HG02884 (cell line): Measurements from ENCODE around the gene PPL.
"Not testable (repeated sequence)": the region's sequence is repeated elsewhere in the genome, so short reads cannot be mapped to it uniquely, and the experiment has no call there.

Experiments used
- ATAC-seq: cut with Tn5 transposase; IDR thresholded peaks from one replicate; pipeline ENCODE4 v1.9.1; 2021; ENCODE audit warnings: mild to moderate bottlenecking, moderate library complexity; ENCODE audit not compliant: unreplicated experiment

The PPL gene

GRCh38 chr16:4936181-4936990, 562 bp downstream of the PPL start:
- no peak for ATAC-seq

- no peak for ATAC-seq
Measured at GRCh38 chr16:4935241-4935855, 1.6 kb downstream of the PPL start.

- ATAC-seq: no peak
Measured at GRCh38 chr16:4934591-4934990, 2.4 kb downstream of the PPL start.

GRCh38 chr16:4933871-4934395, 3.0 kb downstream of the PPL start:
- ATAC-seq: no peak

- ATAC-seq: no peak
Measured at GRCh38 chr16:4933433-4933832, 3.5 kb downstream of the PPL start.

- ATAC-seq: no peak
Measured at GRCh38 chr16:4931381-4931780, 5.6 kb downstream of the PPL start.

- not testable (repeated sequence) for ATAC-seq
Measured at GRCh38 chr16:4929619-4930018, 7.3 kb downstream of the PPL start.

GRCh38 chr16:4928227-4928626, 8.7 kb downstream of the PPL start:
- no peak for ATAC-seq

GRCh38 chr16:4927661-4928060, 9.3 kb downstream of the PPL start:
- no peak for ATAC-seq

- ATAC-seq: no peak
Measured at GRCh38 chr16:4926928-4927327, 10.0 kb downstream of the PPL start.

GRCh38 chr16:4925791-4926190, 11.2 kb downstream of the PPL start:
- ATAC-seq: no peak

GRCh38 chr16:4925293-4925607, 11.7 kb downstream of the PPL start:
- ATAC-seq: no peak

- ATAC-seq: no peak
Measured at GRCh38 chr16:4924593-4925292, 12.2 kb downstream of the PPL start.

GRCh38 chr16:4923853-4924252, 13.1 kb downstream of the PPL start:
- ATAC-seq: no peak

GRCh38 chr16:4922721-4923342, 14.1 kb downstream of the PPL start:
- ATAC-seq: no peak

- ATAC-seq: no peak
Measured at GRCh38 chr16:4920826-4921225, 16.1 kb downstream of the PPL start.

- ATAC-seq: no peak
Measured at GRCh38 chr16:4918781-4919251, 18.1 kb downstream of the PPL start.

- no peak for ATAC-seq
Measured at GRCh38 chr16:4917117-4917516, 19.8 kb downstream of the PPL start.

- ATAC-seq: no peak
Measured at GRCh38 chr16:4915226-4915761, 21.7 kb downstream of the PPL start.

GRCh38 chr16:4914528-4915225, 22.3 kb downstream of the PPL start:
- ATAC-seq: no peak
